GM23338 (cell line): ENCODE measurements around the gene SMARCC2. TPM values are rescaled to one million over a fixed set of nuclear protein-coding genes. Genes with fewer than 3 reads are reported as not detected.

ENCODE experiments used
- ATAC-seq: fragments of 200-7000 bp; cut with Tn5 transposase; 3 replicates; pipeline ENCODE4 v1.9.1; 2020
- DNase-seq: peaks from one replicate; pipeline ENCODE4 v3.0.0-alpha.2; 2015; ENCODE audit warnings: low spot score
- H2AFZ ChIP-seq: fragments of 200-600 bp; sonication (generic); 2 replicates; pipeline ENCODE4 v1.8.0; 2016; ENCODE audit warnings: antibody characterized with exemption, mild to moderate bottlenecking, moderate library complexity
- H3F3A ChIP-seq: fragments of 200-600 bp; sonication (generic); replicated peaks from 2 replicates; pipeline ENCODE4 v1.8.0; 2017; ENCODE audit warnings: antibody characterized with exemption, mixed run types, low read depth
- H3K27ac ChIP-seq: fragments of 200-600 bp; sonication (generic); 2 replicates; pipeline ENCODE4 v1.6.1; 2016; ENCODE audit warnings: low read depth
- H3K27me3 ChIP-seq: fragments of 200-600 bp; sonication (generic); 2 replicates; pipeline ENCODE4 v1.8.0; 2016; ENCODE audit warnings: mild to moderate bottlenecking, mixed run types, moderate library complexity; ENCODE audit not compliant: insufficient read depth
- H3K36me3 ChIP-seq: fragments of 200-600 bp; sonication (generic); 2 replicates; pipeline ENCODE4 v1.8.0; 2016; ENCODE audit warnings: mild to moderate bottlenecking; ENCODE audit not compliant: insufficient read depth
- H3K4me1 ChIP-seq: fragments of 200-600 bp; sonication (generic); 2 replicates; pipeline ENCODE4 v1.8.0; 2016; ENCODE audit warnings: mild to moderate bottlenecking, moderate library complexity; ENCODE audit not compliant: insufficient read depth
- H3K4me2 ChIP-seq: fragments of 200-600 bp; sonication (generic); 2 replicates; pipeline ENCODE4 v1.7.1; 2017; ENCODE audit warnings: mixed run types
- H3K4me3 ChIP-seq: fragments of 200-600 bp; sonication (generic); 2 replicates; pipeline ENCODE4 v1.6.1; 2016; ENCODE audit warnings: mixed run types
- H3K79me2 ChIP-seq: fragments of 200-600 bp; sonication (generic); replicated peaks from 2 replicates; pipeline ENCODE4 v1.8.0; 2017; ENCODE audit warnings: mild to moderate bottlenecking; ENCODE audit not compliant: insufficient read depth
- H3K9me2 ChIP-seq: fragments of 200-600 bp; sonication (generic); 2 replicates; pipeline ENCODE4 v1.8.0; 2017; ENCODE audit not compliant: insufficient read depth
- H4K20me1 ChIP-seq: fragments of 200-600 bp; sonication (generic); replicated peaks from 2 replicates; pipeline ENCODE4 v1.8.0; 2017; ENCODE audit warnings: mild to moderate bottlenecking; ENCODE audit not compliant: insufficient read depth
- H3K27ac Mint-ChIP-seq: 2 replicates; pipeline ENCODE4 v1.8.0; 2020; ENCODE audit warnings: inconsistent platforms, mild to moderate bottlenecking, moderate library complexity, mixed read lengths
- H3K27me3 Mint-ChIP-seq: 3 replicates; pipeline ENCODE4 v1.8.0; 2022; ENCODE audit warnings: low read depth, mild to moderate bottlenecking, moderate library complexity, mixed read lengths, inconsistent platforms; ENCODE audit not compliant: insufficient read depth, poor library complexity
- H3K36me3 Mint-ChIP-seq: 3 replicates; pipeline ENCODE4 v1.8.0; 2021; ENCODE audit warnings: low read depth, mild to moderate bottlenecking, inconsistent platforms, moderate library complexity, mixed read lengths
- H3K4me1 Mint-ChIP-seq: 3 replicates; pipeline ENCODE4 v1.8.0; 2020; ENCODE audit warnings: mild to moderate bottlenecking, inconsistent platforms, mixed read lengths
- H3K4me3 Mint-ChIP-seq: 3 replicates; pipeline ENCODE4 v1.8.0; 2021; ENCODE audit warnings: moderate library complexity, mild to moderate bottlenecking, inconsistent platforms, mixed read lengths
- H3K9me3 Mint-ChIP-seq: 3 replicates; pipeline ENCODE4 v1.8.0; 2020; ENCODE audit warnings: moderate library complexity, mild to moderate bottlenecking, inconsistent platforms, mixed read lengths
- CREB1 ChIP-seq: fragments of 250-450 bp; sonication (Bioruptor Pico); IDR thresholded peaks from 2 replicates; pipeline ENCODE4 v1.5.0; 2020; ENCODE audit warnings: low read depth, mild to moderate bottlenecking, moderate library complexity
- CTCF ChIP-seq, 2 experiments: fragments of 200-600 bp in 1 of 2; sonication (generic) in 1 of 2; conservative IDR thresholded peaks; 2 replicates each; pipeline versions ENCODE4 v1.5.1 to v1.6.1; 2016 to 2017; ENCODE audit warnings: antibody characterized with exemption in 2 of 2, low read depth in 2 of 2, mild to moderate bottlenecking in 2 of 2, moderate library complexity in 1 of 2
- EZH2 ChIP-seq: fragments of 200-600 bp; sonication (generic); IDR thresholded peaks from one replicate; pipeline ENCODE4 v1.8.0; 2017; ENCODE audit warnings: antibody characterized with exemption, mild to moderate bottlenecking, low read depth; ENCODE audit not compliant: unreplicated experiment
- EZH2phosphoT487 ChIP-seq: fragments of 200-600 bp; sonication (generic); IDR thresholded peaks from one replicate; pipeline ENCODE4 v1.8.1; 2018; ENCODE audit warnings: antibody characterized with exemption; ENCODE audit not compliant: unreplicated experiment
- JUNB ChIP-seq: IDR thresholded peaks from one replicate; pipeline ENCODE4 v1.6.1; 2016; ENCODE audit warnings: antibody characterized with exemption; ENCODE audit not compliant: unreplicated experiment
- NANOG ChIP-seq: IDR thresholded peaks from 2 replicates; pipeline ENCODE4 v1.6.1; 2016; ENCODE audit warnings: antibody characterized with exemption, borderline replicate concordance
- POLR2AphosphoS5 ChIP-seq: IDR thresholded peaks from 2 replicates; pipeline ENCODE4 v1.6.1; 2016; ENCODE audit warnings: antibody characterized with exemption, low read depth
- REST ChIP-seq: IDR thresholded peaks from one replicate; pipeline ENCODE4 v1.6.1; 2018; ENCODE audit warnings: antibody characterized with exemption; ENCODE audit not compliant: unreplicated experiment
- STAT1 ChIP-seq: IDR thresholded peaks from one replicate; pipeline ENCODE4 v1.6.1; 2016; ENCODE audit warnings: antibody characterized with exemption; ENCODE audit not compliant: unreplicated experiment
- ZNF114 ChIP-seq: fragments of 250-450 bp; sonication (Bioruptor Pico); IDR thresholded peaks from 2 replicates; pipeline ENCODE4 v1.5.0; 2020; ENCODE audit warnings: mild to moderate bottlenecking, moderate library complexity
- ZNF331 ChIP-seq: fragments of 250-450 bp; sonication (Bioruptor Pico); IDR thresholded peaks from 2 replicates; pipeline ENCODE4 v1.5.0; 2020; ENCODE audit warnings: low read depth, mild to moderate bottlenecking, moderate library complexity
- ZNF462 ChIP-seq: fragments of 250-450 bp; sonication (Bioruptor Pico); IDR thresholded peaks from 2 replicates; pipeline ENCODE4 v1.5.0; 2020; ENCODE audit warnings: mild to moderate bottlenecking, moderate library complexity
- polyA plus RNA-seq: library from polyadenylated mRNA; unstranded; fragments of >200 nt; fragmentation: Nextera tagmentation; extraction: Ambion mirVana; gene quantifications from 2 replicates; pipeline ENCODE4 v1.2.1, GENCODE V29; 2016
- total RNA-seq: library from RNA; depleted of rRNA; stranded (reverse); fragments of >200 nt; shearing (Covaris generic); gene quantifications from 2 replicates; pipeline ENCODE4 v1.2.3, GENCODE V29; 2014
- TF ChIP-seq, protein P1 (sequence below): IDR thresholded peaks from 2 replicates; pipeline ENCODE4 v1.6.1; 2016; ENCODE audit warnings: antibody characterized with exemption

SMARCC2 gene
- total and polyA plus RNA-seq, 2 experiments from 2014 or later, result 40.4 to 68.3 TPM

GRCh38 chr12:56223571-56224101 is 34.4 kb upstream of the SMARCC2 start:
- Mint-ChIP-seq H3K9me3 (peaks cover 3% of the 10 kb centered on the region; the same call in 1 of the 3 replicates), H3K4me1 (peaks cover 34% of the 10 kb centered on the region), H3K27me3 (peaks cover 5% of the 10 kb centered on the region), H3K4me3 (peak overlapping the region; percentile 93), H3K36me3 (peaks cover 15% of the 10 kb centered on the region), H3K27ac (peak overlapping the region; percentile 96)
- Histone ChIP-seq H3K27ac (peak overlapping the region; percentile 92), H4K20me1 (no peaks in the 10 kb centered on the region; the same call in 1 of the 2 replicates), H3K27me3 (no peaks in the 10 kb centered on the region), H3K36me3 (0 out of 2 replicates have a peak, but pooled peaks cover 2% of the 10 kb centered on the region), H3K4me2 (peak overlapping the region; percentile 58), H3F3A (peaks cover 20% of the 10 kb centered on the region; the same call in 1 of the 2 replicates), H3K79me2 (peaks cover 26% of the 10 kb centered on the region), H3K4me1 (peaks cover 30% of the 10 kb centered on the region), H2AFZ (peak overlapping the region; percentile 57; the same call in 1 of the 2 replicates), H3K9me2 (no peaks in the 10 kb centered on the region), H3K4me3 (peak overlapping the region; percentile 74; the same call in 1 of the 2 replicates)
- no peak for ATAC-seq
- no peak for DNase-seq
- TF ChIP-seq EZH2 (no peak), NANOG (no peak), ZNF331 (CRISPR knock-in tag) (no peak), ZNF114 (CRISPR knock-in tag) (no peak), CTCF (conservative IDR thresholded peaks at IDR 0.05; ENCODE audit: low read depth in 2 of 2) (no peak), EZH2phosphoT487 (no peak), REST (no peak), POLR2AphosphoS5 (no peak), JUNB (no peak), STAT1 (no peak), CREB1 (CRISPR knock-in tag) (no peak), ZNF462 (no peak)
- TF ChIP-seq, protein P1, sequence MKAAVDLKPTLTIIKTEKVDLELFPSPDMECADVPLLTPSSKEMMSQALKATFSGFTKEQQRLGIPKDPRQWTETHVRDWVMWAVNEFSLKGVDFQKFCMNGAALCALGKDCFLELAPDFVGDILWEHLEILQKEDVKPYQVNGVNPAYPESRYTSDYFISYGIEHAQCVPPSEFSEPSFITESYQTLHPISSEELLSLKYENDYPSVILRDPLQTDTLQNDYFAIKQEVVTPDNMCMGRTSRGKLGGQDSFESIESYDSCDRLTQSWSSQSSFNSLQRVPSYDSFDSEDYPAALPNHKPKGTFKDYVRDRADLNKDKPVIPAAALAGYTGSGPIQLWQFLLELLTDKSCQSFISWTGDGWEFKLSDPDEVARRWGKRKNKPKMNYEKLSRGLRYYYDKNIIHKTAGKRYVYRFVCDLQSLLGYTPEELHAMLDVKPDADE, result no peak
